Mucosa of rectum (tissue), 2 donors: ENCODE measurements around the gene DENND1B.
"Not testable (repeated sequence)": the region's sequence is repeated elsewhere in the genome, so short reads cannot be mapped to it uniquely, and the experiment has no call there.

Experiments
- H3K27ac ChIP-seq, 2 donors: one replicate each; pipeline ENCODE4 v1.7.0; 2013; ENCODE audit warnings: inconsistent platforms in 2 of 2, low read depth in 2 of 2, low read length in 2 of 2
- H3K27me3 ChIP-seq, 2 donors: one replicate each; pipeline ENCODE4 v1.7.0; 2013; ENCODE audit warnings: low read length in 2 of 2; ENCODE audit not compliant: control insufficient read depth in 2 of 2, insufficient read depth in 2 of 2
- H3K36me3 ChIP-seq, 2 donors: one replicate each; pipeline ENCODE4 v1.7.0; 2013; ENCODE audit warnings: low read length in 2 of 2; ENCODE audit not compliant: control insufficient read depth in 2 of 2, insufficient read depth in 2 of 2
- H3K4me1 ChIP-seq, 2 donors: one replicate each; pipeline ENCODE4 v1.7.0; 2013; ENCODE audit warnings: low read length in 2 of 2, mild to moderate bottlenecking in 1 of 2; ENCODE audit not compliant: control insufficient read depth in 2 of 2, insufficient read depth in 2 of 2
- H3K4me3 ChIP-seq, 2 donors: one replicate each; pipeline ENCODE4 v1.7.0; 2013; ENCODE audit warnings: low read length in 2 of 2
- H3K9ac ChIP-seq, 2 donors: one replicate each; pipeline ENCODE4 v1.7.0; 2013; ENCODE audit warnings: low read length in 2 of 2, low read depth in 1 of 2, mild to moderate bottlenecking in 1 of 2
- H3K9me3 ChIP-seq, 2 donors: one replicate each; pipeline ENCODE4 v1.7.0; 2013; ENCODE audit warnings: low read length in 2 of 2; ENCODE audit not compliant: control insufficient read depth in 2 of 2
- donor health status: healthy.
- donor health status: Normal muscosa, but diverticular disease.

Gene DENND1B

DNA sequence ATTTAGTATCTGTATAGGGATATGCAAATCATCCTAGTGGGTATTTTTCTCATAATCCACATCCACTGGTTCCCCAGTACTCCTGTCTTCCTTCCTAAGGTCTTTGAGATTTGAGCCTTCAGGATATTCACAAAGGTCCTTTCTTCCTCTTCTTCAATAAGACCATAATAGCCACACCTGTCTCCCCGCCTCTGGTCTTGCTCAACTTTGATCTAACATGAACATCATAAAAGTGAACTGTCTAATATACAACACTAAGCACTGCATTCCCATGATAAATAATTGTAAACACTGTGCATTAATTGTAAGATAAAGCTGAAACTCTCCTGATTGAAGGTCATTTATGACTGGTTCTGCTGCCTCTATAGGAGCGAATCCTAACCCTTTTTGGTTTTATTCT lies 184.6 kb downstream of the DENND1B start:
- Histone ChIP-seq H3K9ac (no peak overlapping the region), H3K4me3 (no peak overlapping the region), H3K27me3 (no peaks in the 10 kb centered on the region), H3K9me3 (no peaks in the 10 kb centered on the region), H3K4me1 (no peaks in the 10 kb centered on the region), H3K36me3 (peaks cover 0 to 13% of the 10 kb centered on the region in 2 donors), H3K27ac (no peak overlapping the region)

- Histone ChIP-seq H3K4me1 (no peaks in the 10 kb centered on the region), H3K36me3 (peaks cover 0 to 10% of the 10 kb centered on the region in 2 donors), H3K9me3 (no peaks in the 10 kb centered on the region), H3K27ac (no peak overlapping the region), H3K4me3 (no peak overlapping the region), H3K27me3 (no peaks in the 10 kb centered on the region), H3K9ac (no peak overlapping the region)
Observed at GRCh38 chr1:197585809-197586208, 189.5 kb downstream of the DENND1B start.

DNA sequence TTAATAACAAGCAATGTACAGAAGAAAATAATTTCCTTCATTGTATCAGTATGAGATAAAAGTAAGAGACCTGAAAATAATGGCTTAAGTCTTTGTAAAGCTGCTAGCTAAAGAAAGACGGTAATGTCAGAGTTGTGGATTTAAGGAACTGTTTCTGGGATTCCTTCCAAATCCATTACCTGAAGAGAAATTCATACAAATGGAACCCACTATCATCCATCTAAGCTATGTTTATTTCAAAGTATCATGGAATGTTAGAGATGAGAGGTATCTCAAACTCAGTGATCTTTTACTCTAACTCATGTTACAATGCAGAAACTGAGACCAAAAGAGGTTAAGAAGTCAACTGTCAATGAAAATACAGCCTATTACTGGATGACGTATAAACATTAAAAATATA lies 197.7 kb downstream of the DENND1B start:
- H3K36me3 ChIP-seq, result peaks cover under 1 to 10% of the 10 kb centered on the region in 2 donors
- H3K27ac ChIP-seq, result no peak overlapping the region
- no peak overlapping the region for H3K4me3 ChIP-seq
- H3K9me3 ChIP-seq, result no peaks in the 10 kb centered on the region
- H3K27me3 ChIP-seq, result no peaks in the 10 kb centered on the region
- no peak overlapping the region for H3K9ac ChIP-seq
- no peaks in the 10 kb centered on the region for H3K4me1 ChIP-seq

GRCh38 chr1:197575531-197575930 lies 199.7 kb downstream of the DENND1B start:
- not testable (repeated sequence) for H3K9ac ChIP-seq, H3K4me1 ChIP-seq, H3K9me3 ChIP-seq, H3K27me3 ChIP-seq, H3K4me3 ChIP-seq, H3K27ac ChIP-seq
- peaks cover 8 to 13% of the 10 kb centered on the region in 2 donors for H3K36me3 ChIP-seq

DNA sequence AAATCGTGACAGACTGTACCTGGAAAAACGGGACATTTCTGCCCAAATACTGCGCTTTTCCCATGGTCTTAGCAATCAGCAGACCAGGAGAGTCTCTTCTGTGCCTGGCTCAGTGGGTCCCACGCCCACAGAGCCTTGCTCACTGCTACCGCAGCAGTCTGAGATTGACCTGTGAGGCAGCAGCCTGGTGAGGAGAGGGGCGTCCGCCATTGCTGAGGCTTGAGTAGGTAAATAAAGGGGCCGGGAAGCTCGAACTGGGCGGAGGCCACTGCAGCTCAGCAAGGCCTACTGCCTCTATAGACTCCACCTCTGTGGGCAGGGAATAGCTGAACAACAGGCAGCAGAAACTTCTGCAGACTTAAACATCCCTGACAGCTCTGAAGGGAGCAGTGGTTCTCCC lies 203.1 kb downstream of the DENND1B start:
- peaks cover 9 to 12% of the 10 kb centered on the region in 2 donors for H3K36me3 ChIP-seq

GRCh38 chr1:197567442-197567841 lies 207.8 kb downstream of the DENND1B start:
- no peak overlapping the region for H3K27ac ChIP-seq
- H3K4me1 ChIP-seq, result no peaks in the 10 kb centered on the region
- no peaks in the 10 kb centered on the region for H3K27me3 ChIP-seq
- H3K36me3 ChIP-seq, result peaks cover 3 to 21% of the 10 kb centered on the region in 2 donors
- no peak overlapping the region for H3K4me3 ChIP-seq
- H3K9ac ChIP-seq, result no peak overlapping the region
- peaks cover 2 to 5% of the 10 kb centered on the region in 2 donors for H3K9me3 ChIP-seq

More for the DNA sequence above, 203.1 kb downstream of the DENND1B start:
- no peaks in the 10 kb centered on the region for H3K4me1 ChIP-seq
- no peaks in the 10 kb centered on the region for H3K27me3 ChIP-seq
- H3K4me3 ChIP-seq, result no peak overlapping the region
- H3K9ac ChIP-seq, result no peak overlapping the region
- H3K27ac ChIP-seq, result no peak overlapping the region
- peaks cover 2 to 5% of the 10 kb centered on the region in 2 donors for H3K9me3 ChIP-seq

- Histone ChIP-seq H3K27me3 (no peaks in the 10 kb centered on the region), H3K4me3 (no peak overlapping the region), H3K4me1 (no peaks in the 10 kb centered on the region), H3K9ac (no peak overlapping the region), H3K36me3 (peaks cover 2 to 8% of the 10 kb centered on the region in 2 donors), H3K27ac (no peak overlapping the region), H3K9me3 (no peaks in the 10 kb centered on the region)
Observed at GRCh38 chr1:197561041-197561440, 214.2 kb downstream of the DENND1B start.

DNA sequence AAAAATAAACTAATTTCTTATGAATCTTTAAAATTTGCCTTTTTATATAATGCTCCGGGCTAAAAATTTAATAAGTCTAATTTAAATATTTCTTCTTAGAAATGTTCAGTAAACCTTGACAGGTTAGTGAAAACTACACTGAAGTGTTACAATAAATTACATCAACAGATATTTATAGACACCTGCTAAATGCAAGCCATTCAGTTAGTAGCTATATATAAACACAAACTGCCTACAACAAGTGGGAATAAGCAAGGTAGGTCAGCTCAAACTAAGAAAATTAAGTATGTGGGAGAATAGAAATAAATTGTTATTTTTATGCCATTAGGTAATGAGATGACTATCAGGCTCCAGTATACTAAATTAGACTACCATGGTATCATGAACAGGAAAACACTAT lies 215.6 kb downstream of the DENND1B start:
- no peaks in the 10 kb centered on the region for H3K27me3 ChIP-seq
- H3K9me3 ChIP-seq, result no peaks in the 10 kb centered on the region
- H3K27ac ChIP-seq, result no peak overlapping the region
- H3K36me3 ChIP-seq, result peaks cover 2 to 8% of the 10 kb centered on the region in 2 donors
- H3K4me1 ChIP-seq, result no peaks in the 10 kb centered on the region
- no peak overlapping the region for H3K9ac ChIP-seq
- H3K4me3 ChIP-seq, result no peak overlapping the region

GRCh38 chr1:197559244-197559643 lies 216.0 kb downstream of the DENND1B start:
- H3K9ac ChIP-seq, result no peak overlapping the region
- no peak overlapping the region for H3K27ac ChIP-seq
- H3K36me3 ChIP-seq, result peaks cover 2 to 8% of the 10 kb centered on the region in 2 donors
- no peak overlapping the region for H3K4me3 ChIP-seq
- H3K27me3 ChIP-seq, result no peaks in the 10 kb centered on the region
- H3K9me3 ChIP-seq, result no peaks in the 10 kb centered on the region
- no peaks in the 10 kb centered on the region for H3K4me1 ChIP-seq

DNA sequence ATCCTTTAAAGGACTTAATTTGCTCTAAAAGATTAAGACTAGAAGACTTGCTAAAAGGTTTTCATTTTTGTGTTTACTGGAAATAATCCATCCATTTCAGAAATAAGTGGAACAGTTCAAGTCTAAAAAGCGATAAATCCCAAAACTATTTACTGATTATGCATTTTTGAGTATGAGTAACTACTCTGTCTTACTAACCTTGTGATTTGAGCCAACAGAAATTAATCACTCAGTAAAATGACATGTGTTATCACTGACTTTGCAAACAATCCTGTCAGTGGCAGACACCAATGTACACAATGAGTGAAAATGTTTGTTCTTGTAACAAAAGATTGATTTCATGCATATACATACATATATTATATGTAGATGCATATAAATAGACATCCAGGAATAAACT lies 218.0 kb downstream of the DENND1B start:
- Histone ChIP-seq H3K4me1 (no peaks in the 10 kb centered on the region), H3K36me3 (peaks cover 0 to 2% of the 10 kb centered on the region in 2 donors), H3K27me3 (no peaks in the 10 kb centered on the region), H3K9me3 (no peaks in the 10 kb centered on the region), H3K4me3 (no peak overlapping the region), H3K9ac (no peak overlapping the region), H3K27ac (no peak overlapping the region)

GRCh38 chr1:197553281-197553680 lies 222.0 kb downstream of the DENND1B start:
- no peak overlapping the region for H3K4me3 ChIP-seq
- H3K27me3 ChIP-seq, result no peaks in the 10 kb centered on the region
- H3K27ac ChIP-seq, result no peak overlapping the region
- no peaks in the 10 kb centered on the region for H3K36me3 ChIP-seq
- no peaks in the 10 kb centered on the region for H3K4me1 ChIP-seq
- no peak overlapping the region for H3K9ac ChIP-seq
- no peaks in the 10 kb centered on the region for H3K9me3 ChIP-seq
